Measurements from ENCODE around the gene AP3S2. TPM values are rescaled to one million over a fixed set of nuclear protein-coding genes. Genes with fewer than 3 reads are reported as not detected.
"Not testable (repeated sequence)": the region's sequence is repeated elsewhere in the genome, so short reads cannot be mapped to it uniquely, and the experiment has no call there.

AP3S2 gene
- total RNA-seq, 1 experiment from 2014 or later: 123 TPM

DNA sequence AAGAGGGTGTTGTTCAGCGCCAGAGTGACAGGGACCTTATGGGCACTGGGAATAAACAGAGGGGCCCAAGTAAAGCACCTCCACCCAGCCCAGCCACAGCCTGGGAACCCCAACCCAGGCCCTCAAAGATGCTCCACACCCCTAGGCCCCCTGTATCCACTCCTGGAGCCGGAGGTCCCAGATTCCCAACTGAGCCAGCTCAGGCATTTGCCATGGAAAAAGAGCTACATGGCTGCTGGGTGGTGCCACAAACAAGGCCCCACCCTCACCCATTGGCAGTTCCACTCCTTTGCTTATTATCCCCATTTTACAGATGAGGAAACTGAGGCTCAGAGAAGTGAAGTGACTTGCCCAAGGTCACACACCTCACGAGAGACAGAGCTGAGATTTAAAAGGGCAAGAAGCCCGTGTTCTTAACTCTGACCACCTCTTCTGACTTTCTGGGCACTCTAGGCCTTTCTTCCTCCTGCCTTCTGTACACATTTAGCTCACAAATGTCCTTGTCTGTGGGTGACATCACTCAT is 96.1 kb downstream of the AP3S2 start:
- in situ Hi-C loops (cut with HindIII; ENCODE audit: low pct_unique_long_range_greater_than_20kb, low sequenced_read_pairs): no loop called here

GRCh38 chr15:89795996-89796395 is 97.8 kb downstream of the AP3S2 start:
- in situ Hi-C loops (cut with HindIII; ENCODE audit: low pct_unique_long_range_greater_than_20kb, low sequenced_read_pairs): no loop called here
- no peak for DNase-seq (ENCODE audit: low read depth)

More for the DNA sequence above, 96.1 kb downstream of the AP3S2 start:
- no peak for DNase-seq (ENCODE audit: low read depth)

DNA sequence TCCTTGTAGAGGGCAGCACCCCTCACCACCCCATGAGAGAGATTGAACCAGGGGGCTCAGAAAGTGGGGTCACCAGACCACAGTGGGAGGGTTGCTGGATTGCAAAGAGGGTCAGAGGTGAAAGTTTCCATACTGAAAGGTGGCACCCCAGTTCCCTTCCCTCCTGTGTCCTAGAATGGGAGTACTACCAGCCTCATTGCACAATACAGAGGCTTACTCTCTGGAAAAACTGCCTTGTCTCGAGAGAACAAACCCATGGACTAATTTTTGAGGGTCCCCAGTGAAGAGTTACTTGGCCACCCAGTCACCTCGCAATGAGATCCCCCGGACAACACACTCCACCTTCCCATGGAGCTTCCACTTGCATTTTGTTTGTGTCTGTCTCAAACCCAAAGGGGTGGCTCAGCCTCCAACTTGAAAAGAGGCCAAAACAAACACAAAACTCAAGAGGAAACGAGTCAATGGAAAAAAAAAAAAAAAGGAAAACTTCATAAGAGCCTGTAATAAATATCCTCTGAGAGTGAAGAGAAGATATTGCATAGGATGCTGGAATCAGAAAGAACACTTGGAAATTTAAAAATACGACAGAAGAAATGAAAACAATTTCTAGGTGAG is 99.1 kb downstream of the AP3S2 start:
- in situ Hi-C loops (cut with HindIII; ENCODE audit: low pct_unique_long_range_greater_than_20kb, low sequenced_read_pairs): no loop called here
- peak; percentile 18 for DNase-seq (ENCODE audit: low read depth)

GRCh38 chr15:89792106-89792805 is 101.5 kb downstream of the AP3S2 start:
- no peak for DNase-seq (ENCODE audit: low read depth)
- in situ Hi-C loops (cut with HindIII; ENCODE audit: low pct_unique_long_range_greater_than_20kb, low sequenced_read_pairs): no loop called here

GRCh38 chr15:89790661-89791060 is 103.1 kb downstream of the AP3S2 start:
- in situ Hi-C loops (cut with HindIII; ENCODE audit: low pct_unique_long_range_greater_than_20kb, low sequenced_read_pairs): no loop called here
- no peak for DNase-seq (ENCODE audit: low read depth)

GRCh38 chr15:89790206-89790605 is 103.6 kb downstream of the AP3S2 start:
- in situ Hi-C loops (cut with HindIII; ENCODE audit: low pct_unique_long_range_greater_than_20kb, low sequenced_read_pairs): no loop called here
- DNase-seq (ENCODE audit: low read depth): no peak

GRCh38 chr15:89788585-89788984 is 105.2 kb downstream of the AP3S2 start:
- DNase-seq (ENCODE audit: low read depth); in situ Hi-C loops (cut with HindIII; ENCODE audit: low pct_unique_long_range_greater_than_20kb, low sequenced_read_pairs): not testable (repeated sequence)

GRCh38 chr15:89787944-89788343 is 105.8 kb downstream of the AP3S2 start:
- in situ Hi-C loops (cut with HindIII; ENCODE audit: low pct_unique_long_range_greater_than_20kb, low sequenced_read_pairs): no loop called here
- DNase-seq (ENCODE audit: low read depth): no peak

DNA sequence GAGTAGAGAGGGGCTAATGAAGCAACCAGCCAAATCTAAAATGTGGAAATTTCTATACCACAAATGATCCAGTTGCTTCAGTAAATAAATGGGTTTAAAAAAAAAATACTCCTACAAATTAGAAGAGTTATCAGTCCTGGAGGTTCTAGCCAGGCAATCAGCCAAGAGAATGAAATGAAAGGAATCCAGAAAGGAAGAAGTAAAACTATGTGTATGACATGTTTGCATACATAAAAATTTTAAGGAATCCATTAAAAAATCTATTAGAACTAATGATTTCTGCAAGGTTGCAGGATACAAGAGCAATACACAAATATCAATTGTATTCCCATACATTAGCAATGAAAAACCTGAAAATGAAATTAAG is 108.0 kb downstream of the AP3S2 start:
- in situ Hi-C loops (cut with HindIII; ENCODE audit: low pct_unique_long_range_greater_than_20kb, low sequenced_read_pairs): no loop called here
- DNase-seq (ENCODE audit: low read depth): no peak

DNA sequence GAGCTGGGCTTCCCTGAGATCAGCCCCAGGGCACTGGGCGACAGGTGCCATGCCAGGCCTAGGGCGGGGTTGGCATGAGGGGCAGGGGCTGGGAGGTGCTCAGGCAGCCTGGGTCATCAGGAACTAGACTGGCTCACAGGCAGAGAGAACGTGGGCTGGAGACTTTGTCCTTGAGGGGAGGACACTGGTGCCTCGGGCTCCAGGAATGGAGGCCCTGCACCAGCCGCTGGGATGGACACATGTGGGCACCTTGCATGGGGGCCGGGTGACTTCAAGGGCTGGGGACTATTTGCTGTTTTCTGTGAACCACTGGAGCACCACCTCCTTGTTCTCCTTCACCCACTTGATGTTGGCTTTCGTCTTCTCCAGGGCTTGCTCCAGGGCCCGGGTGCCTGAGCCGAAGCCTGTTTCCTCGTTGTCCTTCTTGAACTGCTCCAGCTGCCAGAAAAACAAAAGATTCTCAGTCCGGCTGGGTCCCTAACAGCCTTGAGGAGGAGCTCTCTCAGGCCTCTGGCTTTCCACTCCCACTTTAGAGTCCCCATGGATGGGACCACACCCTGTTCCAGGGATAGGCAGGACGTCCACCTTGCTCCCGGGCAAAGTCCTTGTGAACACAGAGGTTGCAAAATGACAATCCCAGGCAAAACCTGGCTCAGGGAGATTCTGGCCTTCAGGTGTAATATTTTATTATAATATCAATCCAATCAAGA is 108.6 kb downstream of the AP3S2 start:
- in situ Hi-C loops (cut with HindIII; ENCODE audit: low pct_unique_long_range_greater_than_20kb, low sequenced_read_pairs): no loop called here
- DNase-seq (ENCODE audit: low read depth): no peak

DNA sequence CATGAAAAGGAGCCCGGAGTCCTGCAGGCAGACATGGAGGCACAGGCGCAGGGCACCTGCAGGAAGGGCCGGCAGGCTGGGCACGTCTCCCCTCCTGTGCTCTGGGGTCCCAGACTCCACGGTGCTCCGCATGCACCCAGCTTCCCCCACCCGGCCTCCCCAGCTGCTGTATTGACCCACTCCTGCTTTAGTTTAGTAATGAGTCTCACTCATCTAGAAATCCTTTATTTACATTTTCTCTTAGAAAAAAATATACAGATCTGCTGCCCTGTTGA is 109.2 kb downstream of the AP3S2 start:
- in situ Hi-C loops (cut with HindIII; ENCODE audit: low pct_unique_long_range_greater_than_20kb, low sequenced_read_pairs): no loop called here
- DNase-seq (ENCODE audit: low read depth): no peak

DNA sequence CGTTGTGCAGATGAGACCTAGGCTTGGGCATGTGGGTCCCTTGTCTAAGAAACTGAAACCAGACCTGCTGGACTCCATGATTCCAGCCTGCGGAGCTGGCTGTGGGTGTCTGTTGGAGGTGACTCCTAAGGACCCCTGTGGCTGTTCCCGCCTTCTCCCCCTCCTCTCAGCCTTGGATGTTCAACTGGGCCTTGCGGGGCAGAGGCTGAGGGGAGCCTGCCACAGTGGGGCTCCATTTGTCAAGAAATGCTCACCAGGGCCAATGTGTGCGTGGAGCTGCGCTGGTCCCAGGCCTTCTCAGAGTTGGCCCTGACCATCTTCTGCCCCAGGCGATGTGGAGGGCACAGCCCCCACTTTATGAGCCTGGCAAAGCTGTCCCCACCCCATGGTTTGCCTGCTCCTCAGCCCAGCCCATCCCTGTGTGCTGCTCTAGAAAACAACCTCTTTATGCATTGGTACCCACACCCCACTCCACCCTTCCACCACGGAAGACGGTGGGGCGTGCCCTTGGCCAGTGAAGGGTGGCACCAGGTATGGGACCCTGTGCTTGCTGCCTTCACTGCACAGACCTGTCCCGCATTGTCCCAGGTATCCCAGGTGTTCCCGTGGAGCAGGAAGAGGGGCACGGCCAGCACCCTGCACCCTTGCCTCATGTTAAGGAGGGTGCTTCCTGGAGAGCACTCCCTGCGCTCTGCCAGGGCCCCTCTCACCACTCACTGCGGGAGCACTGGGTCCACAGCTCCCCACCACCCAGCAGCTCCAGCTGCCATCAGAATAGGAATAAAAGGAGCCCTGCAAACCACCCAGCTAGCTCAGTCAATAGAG is 109.7 kb downstream of the AP3S2 start:
- no peak for DNase-seq (ENCODE audit: low read depth)
- in situ Hi-C loops (cut with HindIII; ENCODE audit: low pct_unique_long_range_greater_than_20kb, low sequenced_read_pairs): no loop called here

GRCh38 chr15:89783111-89783860 is 110.5 kb downstream of the AP3S2 start:
- in situ Hi-C loops (cut with HindIII; ENCODE audit: low pct_unique_long_range_greater_than_20kb, low sequenced_read_pairs): no loop called here
- no peak for DNase-seq (ENCODE audit: low read depth)

DNA sequence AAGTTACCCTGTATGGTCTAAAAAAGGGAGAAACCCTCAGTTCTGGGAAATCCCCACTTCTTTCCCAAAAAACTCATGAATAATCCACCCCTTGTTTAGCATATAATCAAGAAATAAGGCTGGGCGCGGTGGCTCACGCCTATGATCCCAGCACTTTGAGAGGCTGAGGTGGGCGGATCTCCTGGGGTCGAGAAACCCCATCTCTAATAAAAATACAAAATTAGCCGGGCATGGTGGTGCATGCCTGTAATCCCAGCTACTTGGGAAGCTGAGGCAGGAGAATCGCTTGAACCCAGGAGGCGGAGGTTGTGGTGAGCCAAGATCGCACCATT is 111.2 kb downstream of the AP3S2 start:
- DNase-seq (ENCODE audit: low read depth); in situ Hi-C loops (cut with HindIII; ENCODE audit: low pct_unique_long_range_greater_than_20kb, low sequenced_read_pairs): not testable (repeated sequence)

- in situ Hi-C loops (cut with HindIII; ENCODE audit: low pct_unique_long_range_greater_than_20kb, low sequenced_read_pairs): no loop called here
- DNase-seq (ENCODE audit: low read depth): peak; percentile 39
Measured at GRCh38 chr15:89781891-89782618, 111.7 kb downstream of the AP3S2 start.

DNA sequence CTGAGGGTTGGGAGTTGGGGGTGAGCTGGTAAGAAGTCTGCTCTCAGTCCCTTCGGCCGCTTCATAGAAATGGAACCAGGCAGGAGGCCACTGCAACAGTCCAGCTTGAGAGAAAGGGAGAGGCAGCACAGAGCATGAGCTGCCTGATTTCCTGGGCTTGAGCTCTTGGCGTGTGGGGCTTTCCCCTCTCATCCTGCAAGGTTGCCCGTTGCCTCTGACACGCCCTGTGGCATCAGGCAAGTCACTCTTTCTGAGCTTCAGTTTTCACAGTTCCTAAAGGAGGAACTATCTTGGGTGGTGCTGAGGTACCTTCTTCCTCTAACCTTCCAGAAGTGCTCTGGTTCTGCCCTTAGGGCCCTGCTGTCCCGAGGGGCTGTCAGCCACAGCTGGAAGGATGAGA is 112.7 kb downstream of the AP3S2 start:
- in situ Hi-C loops (cut with HindIII; ENCODE audit: low pct_unique_long_range_greater_than_20kb, low sequenced_read_pairs): no loop called here
- peak; percentile 31 for DNase-seq (ENCODE audit: low read depth)

- DNase-seq (ENCODE audit: low read depth): no peak
- in situ Hi-C loops (cut with HindIII; ENCODE audit: low pct_unique_long_range_greater_than_20kb, low sequenced_read_pairs): no loop called here
Measured at GRCh38 chr15:89780601-89781000, 113.2 kb downstream of the AP3S2 start.

Measured in Caki2 (cell line).